ENCODE results near the gene RSAD1.

Gene RSAD1

GRCh38 chr17:50468304-50469207, 10.1 kb upstream of the RSAD1 start, which contains the start of gene CHAD:
Gene CHAD (minus strand): TSS chr17:50468880. CDS start chr17:50468813, 67 bp downstream.
- no peaks in the 10 kb centered on the region for H3K36me3 ChIP-seq (ENCODE audit: control insufficient read depth, low read length)
- H3K4me1 ChIP-seq (ENCODE audit: control insufficient read depth, low read length), result peaks cover 5% of the 10 kb centered on the region
- H3K9me2 ChIP-seq (replicated peaks; ENCODE audit: control insufficient read depth, low read length), result no peaks in the 10 kb centered on the region
- no peak within 1 kb of the TSS for H3K4me3 ChIP-seq (ENCODE audit: low read length)
- H3K27ac ChIP-seq (ENCODE audit: low read depth, low read length), result no peak within 1 kb of the TSS
- H3K4me2 ChIP-seq (ENCODE audit: low read length), result no peak within 1 kb of the TSS
- no peaks in the 10 kb centered on the region for H3K79me2 ChIP-seq (ENCODE audit: control insufficient read depth, low read length)
- no peaks in the 10 kb centered on the region for H3K27me3 ChIP-seq (ENCODE audit: control insufficient read depth, low read length)
- H4K20me1 ChIP-seq (ENCODE audit: control insufficient read depth, insufficient read depth, low read depth, low read length), result no peaks in the 10 kb centered on the region
- no peaks in the 10 kb centered on the region for H3F3A ChIP-seq (ENCODE audit: control insufficient read depth, insufficient read depth)
- H3K9me3 ChIP-seq (ENCODE audit: control insufficient read depth, insufficient read depth, low read length), result no peaks in the 10 kb centered on the region
- TF ChIP-seq CTCF (IDR thresholded peaks at IDR 0.05; ENCODE audit: low read depth, low read length, poor library complexity, severe bottlenecking), result no peak
- no peak for TF ChIP-seq EZH2phosphoT487 (IDR thresholded peaks at IDR 0.05; ENCODE audit: borderline replicate concordance, low read length)

DNA sequence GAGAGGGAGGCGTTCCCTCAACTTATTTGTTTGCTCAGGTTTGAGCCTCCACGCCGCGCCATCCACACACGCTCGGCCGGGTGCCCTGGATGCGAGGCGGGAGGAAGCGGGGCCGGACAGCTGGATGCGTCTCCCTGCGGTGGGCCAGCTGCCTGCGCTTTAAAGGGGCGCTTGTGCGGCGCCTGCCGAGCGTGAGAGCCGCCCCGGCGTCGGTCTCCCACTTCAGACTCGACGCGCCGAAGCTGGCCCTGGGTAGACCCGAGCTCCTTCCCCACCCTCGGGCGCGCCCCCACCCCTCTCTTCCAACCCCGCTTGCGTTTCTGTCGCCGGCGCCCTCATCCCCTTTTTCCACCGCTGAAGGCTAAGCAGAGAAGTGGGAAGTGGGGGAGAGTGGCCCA, 9.5 kb upstream of the RSAD1 start:
- no peak overlapping the region for H3K4me2 ChIP-seq (ENCODE audit: low read length)
- no peaks in the 10 kb centered on the region for H3K9me2 ChIP-seq (replicated peaks; ENCODE audit: control insufficient read depth, low read length)
- no peaks in the 10 kb centered on the region for H4K20me1 ChIP-seq (ENCODE audit: control insufficient read depth, insufficient read depth, low read depth, low read length)
- no peaks in the 10 kb centered on the region for H3K36me3 ChIP-seq (ENCODE audit: control insufficient read depth, low read length)
- H3K9me3 ChIP-seq (ENCODE audit: control insufficient read depth, insufficient read depth, low read length), result no peaks in the 10 kb centered on the region
- no peaks in the 10 kb centered on the region for H3K79me2 ChIP-seq (ENCODE audit: control insufficient read depth, low read length)
- H3F3A ChIP-seq (ENCODE audit: control insufficient read depth, insufficient read depth), result no peaks in the 10 kb centered on the region
- H3K4me3 ChIP-seq (ENCODE audit: low read length), result no peak overlapping the region
- peaks cover 2% of the 10 kb centered on the region; the same call in 1 of the 2 replicates for H3K27me3 ChIP-seq (ENCODE audit: control insufficient read depth, low read length)
- TF ChIP-seq CTCF (IDR thresholded peaks at IDR 0.05; ENCODE audit: low read depth, low read length, poor library complexity, severe bottlenecking) (no peak), EZH2phosphoT487 (IDR thresholded peaks at IDR 0.05; ENCODE audit: borderline replicate concordance, low read length) (no peak)
- no peak overlapping the region for H3K27ac ChIP-seq (ENCODE audit: low read depth, low read length)
- H3K4me1 ChIP-seq (ENCODE audit: control insufficient read depth, low read length), result peaks cover 5% of the 10 kb centered on the region

DNA sequence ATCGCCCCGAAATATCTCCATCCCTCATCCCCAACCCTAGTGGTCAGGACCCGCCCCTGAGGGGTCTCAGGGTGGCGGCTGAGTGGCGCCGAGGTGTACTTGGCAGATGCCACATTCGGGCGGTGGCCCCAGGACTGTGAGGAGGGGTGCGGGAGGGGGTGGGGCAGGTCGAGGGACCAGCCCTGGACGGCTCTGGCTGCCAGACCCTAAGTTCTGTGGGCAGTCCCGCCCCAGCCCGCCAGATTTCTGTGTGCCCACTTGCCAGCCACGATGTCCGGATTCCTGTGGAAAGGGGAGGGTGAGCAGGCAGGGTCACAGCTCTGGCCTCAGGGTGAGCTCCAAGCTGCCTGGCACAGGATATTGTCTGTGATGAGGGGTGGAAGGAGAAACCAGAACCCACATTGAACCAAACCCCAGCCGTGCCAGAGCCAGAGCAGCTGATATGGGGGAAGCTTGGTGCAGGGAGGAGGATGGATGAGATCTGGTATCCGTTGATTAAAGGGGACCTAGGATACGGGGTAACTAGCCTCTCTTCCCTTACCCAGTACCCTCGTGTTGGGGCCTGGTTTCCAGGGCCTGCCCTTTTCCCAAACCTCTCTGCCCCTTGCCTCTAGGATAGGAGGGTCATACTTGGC, 8.9 kb upstream of the RSAD1 start:
- Histone ChIP-seq H3K4me3 (ENCODE audit: low read length) (no peak overlapping the region), H3K9me3 (ENCODE audit: control insufficient read depth, insufficient read depth, low read length) (no peaks in the 10 kb centered on the region), H3K4me1 (ENCODE audit: control insufficient read depth, low read length) (peaks cover 5% of the 10 kb centered on the region), H3K4me2 (ENCODE audit: low read length) (no peak overlapping the region), H3F3A (ENCODE audit: control insufficient read depth, insufficient read depth) (no peaks in the 10 kb centered on the region), H4K20me1 (ENCODE audit: control insufficient read depth, insufficient read depth, low read depth, low read length) (no peaks in the 10 kb centered on the region), H3K27ac (ENCODE audit: low read depth, low read length) (no peak overlapping the region), H3K79me2 (ENCODE audit: control insufficient read depth, low read length) (no peaks in the 10 kb centered on the region), H3K9me2 (replicated peaks; ENCODE audit: control insufficient read depth, low read length) (no peaks in the 10 kb centered on the region), H3K27me3 (ENCODE audit: control insufficient read depth, low read length) (peaks cover 5% of the 10 kb centered on the region; the same call in 1 of the 2 replicates), H3K36me3 (ENCODE audit: control insufficient read depth, low read length) (no peaks in the 10 kb centered on the region)
- no peak for TF ChIP-seq CTCF (IDR thresholded peaks at IDR 0.05; ENCODE audit: low read depth, low read length, poor library complexity, severe bottlenecking)
- TF ChIP-seq EZH2phosphoT487 (IDR thresholded peaks at IDR 0.05; ENCODE audit: borderline replicate concordance, low read length), result no peak
